OCI-LY7 (cell line): ENCODE data around the gene CUX1. TPM values are rescaled to one million over a fixed set of nuclear protein-coding genes. Genes with fewer than 3 reads are reported as not detected.

Experiments used
- BruUV-seq: library from RNA; stranded (reverse); fragments of 400-500 nt; replicated peaks from 2 replicates; lab custom pipeline; 2021; lab: Mats Ljungman, UMichigan
- CTCF ChIA-PET: fragments of 300-600 bp; sonication (Branson Sonifier 250); formaldehyde crosslinking; loops from one replicate; lab custom pipeline; 2022; ENCODE audit warnings: antibody characterized with exemption; ENCODE audit not compliant: unreplicated experiment; lab: Charles Lee
- POLR2A ChIA-PET: fragments of 300-600 bp; sonication (Branson Sonifier 250); formaldehyde crosslinking; loops from one replicate; lab custom pipeline; 2022; ENCODE audit warnings: antibody characterized with exemption; lab: Charles Lee
- DNase-seq: peaks from one replicate; pipeline ENCODE4 v3.0.0-alpha.2; 2015; ENCODE audit warnings: low spot score
- H2AFZ ChIP-seq: fragments of 200-600 bp; sonication (generic), shearing (Covaris generic); 2 replicates; pipeline ENCODE4 v1.6.1; 2014; ENCODE audit warnings: mild to moderate bottlenecking, antibody characterized with exemption, low read length, moderate library complexity
- H3K27ac ChIP-seq: fragments of 200-600 bp; sonication (generic); 2 replicates; pipeline ENCODE4 v1.5.1; 2014; ENCODE audit warnings: mixed run types, low read depth, mild to moderate bottlenecking, moderate library complexity, low read length, inconsistent platforms; ENCODE audit not compliant: poor library complexity, severe bottlenecking
- H3K36me3 ChIP-seq: fragments of 200-600 bp; sonication (generic); 2 replicates; pipeline ENCODE4 v1.6.1; 2014; ENCODE audit warnings: mild to moderate bottlenecking, antibody characterized with exemption, low read length, moderate library complexity, mixed read lengths; ENCODE audit not compliant: insufficient read depth
- H3K4me1 ChIP-seq: fragments of 200-600 bp; sonication (generic); 2 replicates; pipeline ENCODE4 v1.5.1; 2014; ENCODE audit warnings: mild to moderate bottlenecking, low read length; ENCODE audit not compliant: insufficient read depth, poor library complexity, severe bottlenecking
- H3K4me2 ChIP-seq: fragments of 200-600 bp; sonication (generic); 2 replicates; pipeline ENCODE4 v1.6.1; 2014; ENCODE audit warnings: mild to moderate bottlenecking, low read length
- H3K4me3 ChIP-seq: fragments of 200-600 bp; sonication (generic); 2 replicates; pipeline ENCODE4 v1.5.1; 2014; ENCODE audit warnings: mild to moderate bottlenecking, low read depth, low read length; ENCODE audit not compliant: poor library complexity, severe bottlenecking
- H3K79me2 ChIP-seq: fragments of 200-600 bp; sonication (generic); 2 replicates; pipeline ENCODE4 v1.6.1; 2016; ENCODE audit warnings: low read depth, mild to moderate bottlenecking, low read length, moderate library complexity, mixed read lengths; ENCODE audit not compliant: insufficient read depth
- H3K9me2 ChIP-seq: fragments of 200-600 bp; sonication (generic); 2 replicates; pipeline ENCODE4 v1.6.1; 2016; ENCODE audit warnings: mild to moderate bottlenecking, low read length, mixed read lengths; ENCODE audit not compliant: insufficient read depth
- H3K9me3 ChIP-seq: fragments of 200-600 bp; sonication (generic); 2 replicates; pipeline ENCODE4 v1.6.1; 2014; ENCODE audit warnings: mild to moderate bottlenecking, mixed run types, low read length, mixed read lengths
- H4K20me1 ChIP-seq: fragments of 200-600 bp; sonication (generic); 2 replicates; pipeline ENCODE4 v1.6.1; 2014; ENCODE audit warnings: mild to moderate bottlenecking, antibody characterized with exemption, low read length, moderate library complexity, mixed read lengths; ENCODE audit not compliant: insufficient read depth
- CTCF ChIP-seq: fragments of 200-600 bp; sonication (generic); conservative IDR thresholded peaks from 2 replicates; pipeline ENCODE4 v1.5.1; 2014; ENCODE audit warnings: mild to moderate bottlenecking, antibody characterized with exemption, low read length, moderate library complexity, mixed read lengths
- EZH2phosphoT487 ChIP-seq: fragments of 200-600 bp; sonication (generic); IDR thresholded peaks from 2 replicates; pipeline ENCODE4 v1.6.1; 2018; ENCODE audit warnings: low read depth, borderline replicate concordance, mild to moderate bottlenecking, mixed run types, antibody characterized with exemption, low read length, moderate library complexity, mixed read lengths
- intact Hi-C: fragments of 100-400 bp; cut with micrococcal nuclease; formaldehyde crosslinking; loops from one replicate; pipeline ENCODE4 v1.10.0; 2022; ENCODE audit not compliant: unreplicated experiment
- total RNA-seq, 2 experiments: library from RNA; depleted of rRNA in 1 of 2; stranded (reverse); fragments of >200 nt in 1 of 2; shearing (Covaris generic) in 1 of 2; gene quantifications; 2 replicates each; pipeline ENCODE4 v1.2.3, GENCODE V29; 2014 to 2022

Gene CUX1
- total RNA-seq, 2 experiments from 2014 or later: 143 to 199 TPM

GRCh38 chr7:102012941-102013461 lies 195.6 kb downstream of the CUX1 start:
- POLR2A ChIA-PET: interaction anchor here (0.6 to 0.9 kb wide), 2 partner anchors 8 to 48 kb away, joined by 3 read pairs; no protein-coding TSS in a partner anchor
- CTCF ChIA-PET: no interaction called here

GRCh38 chr7:102018876-102019275 lies 201.4 kb downstream of the CUX1 start:
- Histone ChIP-seq H3K36me3 (peaks cover 81% of the 10 kb centered on the region), H4K20me1 (no peaks in the 10 kb centered on the region), H3K4me2 (no peak overlapping the region), H3K79me2 (peaks cover 75% of the 10 kb centered on the region), H3K4me3 (no peak overlapping the region), H3K27ac (no peak overlapping the region), H3K9me2 (no peaks in the 10 kb centered on the region), H3K4me1 (peaks cover 9% of the 10 kb centered on the region), H3K9me3 (no peaks in the 10 kb centered on the region), H2AFZ (no peak overlapping the region)
- TF ChIP-seq CTCF (no peak), EZH2phosphoT487 (no peak)
- POLR2A ChIA-PET: no interaction called here
- no TSS peak for BruUV-seq
- intact Hi-C loops: no loop called here
- no peak for DNase-seq
- CTCF ChIA-PET: no interaction called here

More at GRCh38 chr7:102012941-102013461, 195.6 kb downstream of the CUX1 start:
- intact Hi-C loops: no loop called here
- peaks cover 84% of the 10 kb centered on the region; the same call in 1 of the 2 replicates for H3K79me2 ChIP-seq
- H3K36me3 ChIP-seq: peaks cover 83% of the 10 kb centered on the region
- no peaks in the 10 kb centered on the region for H4K20me1 ChIP-seq
- H3K4me2 ChIP-seq: no peak overlapping the region
- TF ChIP-seq CTCF: no peak
- no peak for TF ChIP-seq EZH2phosphoT487
- H3K9me2 ChIP-seq: no peaks in the 10 kb centered on the region
- H3K4me1 ChIP-seq: no peaks in the 10 kb centered on the region
- no peaks in the 10 kb centered on the region for H3K9me3 ChIP-seq
- H3K4me3 ChIP-seq: no peak overlapping the region
- no peak overlapping the region for H2AFZ ChIP-seq
- TSS peak; percentile 36 for BruUV-seq
- no peak for DNase-seq
- no peak overlapping the region for H3K27ac ChIP-seq

GRCh38 chr7:102019461-102019860 lies 202.0 kb downstream of the CUX1 start:
- DNase-seq: no peak
- TF ChIP-seq EZH2phosphoT487: no peak
- no peaks in the 10 kb centered on the region for H3K9me3 ChIP-seq
- no peaks in the 10 kb centered on the region for H3K9me2 ChIP-seq
- H3K79me2 ChIP-seq: peaks cover 73% of the 10 kb centered on the region
- H3K4me2 ChIP-seq: no peak overlapping the region
- H3K36me3 ChIP-seq: peaks cover 79% of the 10 kb centered on the region
- no peaks in the 10 kb centered on the region for H4K20me1 ChIP-seq
- no TSS peak for BruUV-seq
- intact Hi-C loops: no loop called here
- no peak overlapping the region for H3K4me3 ChIP-seq
- H3K4me1 ChIP-seq: peaks cover 15% of the 10 kb centered on the region
- H3K27ac ChIP-seq: no peak overlapping the region
- ChIA-PET POLR2A (no interaction called here), CTCF (no interaction called here)
- no peak overlapping the region for H2AFZ ChIP-seq
